ENCODE results near the gene KIF7.
"Not testable (repeated sequence)": the region's sequence is repeated elsewhere in the genome, so short reads cannot be mapped to it uniquely, and the experiment has no call there.

Gene KIF7

DNA sequence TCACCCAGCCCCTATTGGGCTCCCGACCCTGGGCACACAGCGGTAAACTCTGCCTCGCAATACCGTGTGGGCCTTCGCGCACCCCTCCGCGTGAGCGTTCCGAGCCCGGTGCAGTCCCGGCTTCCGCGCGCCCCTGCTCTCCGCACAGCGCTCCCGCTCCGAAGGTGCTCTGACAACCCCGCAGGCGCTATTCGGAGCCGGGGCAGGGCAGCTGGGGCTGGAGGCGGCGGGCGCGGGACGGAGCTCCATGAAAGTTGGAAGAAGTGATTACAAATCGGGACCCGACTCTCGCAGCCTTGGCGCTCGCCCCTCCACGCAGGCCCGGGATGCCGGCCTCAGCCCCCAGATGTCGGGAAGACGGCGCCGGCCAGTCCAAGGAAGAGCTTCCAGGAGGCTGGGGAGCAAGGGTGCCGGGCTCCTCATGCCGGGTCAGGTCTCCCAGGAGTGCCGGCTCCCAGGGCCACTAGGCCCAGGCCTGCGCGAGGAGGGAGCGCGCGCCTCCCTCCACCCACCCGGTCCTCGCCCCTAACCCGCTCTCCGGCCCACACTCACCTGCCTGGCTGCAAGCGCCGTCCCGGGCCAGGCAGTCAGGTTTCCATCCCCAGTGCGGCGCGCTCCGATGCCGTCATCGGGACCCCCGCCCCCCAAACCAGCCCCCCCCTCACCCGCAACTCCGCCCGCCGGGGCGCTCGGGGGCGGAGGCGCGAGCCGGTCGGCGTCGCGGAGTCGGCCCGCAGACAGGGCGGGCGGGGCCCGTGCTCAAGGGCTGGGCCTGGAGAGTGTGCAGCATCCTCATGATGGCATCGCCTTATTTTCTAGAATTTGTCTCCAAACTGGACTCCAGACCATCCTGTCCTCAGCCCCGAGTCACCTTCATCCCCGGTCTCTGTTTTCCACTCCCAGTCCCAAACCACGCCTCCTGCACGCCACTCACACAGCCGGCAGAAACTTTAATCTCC is at the start of gene KIF7:
TSS of gene KIF7 (minus strand) at position 621 of the 959 bp plus-strand sequence. CDS start 2,537 bp downstream, outside the sequence.
- peak in 1 of 2 donors; percentile 43 for DNase-seq

DNA sequence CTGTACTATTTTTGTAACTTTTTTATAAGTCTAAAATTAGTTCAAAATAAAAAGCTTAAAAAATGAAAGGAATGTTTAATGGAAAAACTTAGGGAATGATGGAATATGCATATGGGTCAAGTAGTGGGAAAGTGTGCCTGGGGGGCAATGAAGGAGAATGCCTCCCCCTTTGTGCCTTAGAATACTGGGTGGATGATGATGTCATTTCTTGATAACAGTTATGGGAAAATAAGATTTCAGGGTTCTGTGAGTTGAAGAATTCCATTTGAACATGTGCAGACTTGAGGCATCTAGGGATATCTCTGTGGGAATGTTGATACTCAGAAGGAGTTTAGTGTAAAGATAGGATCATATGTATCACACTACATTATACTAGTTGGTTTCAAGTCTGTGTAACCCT is 49.1 kb upstream of the KIF7 start:
- DNase-seq = no peak

DNA sequence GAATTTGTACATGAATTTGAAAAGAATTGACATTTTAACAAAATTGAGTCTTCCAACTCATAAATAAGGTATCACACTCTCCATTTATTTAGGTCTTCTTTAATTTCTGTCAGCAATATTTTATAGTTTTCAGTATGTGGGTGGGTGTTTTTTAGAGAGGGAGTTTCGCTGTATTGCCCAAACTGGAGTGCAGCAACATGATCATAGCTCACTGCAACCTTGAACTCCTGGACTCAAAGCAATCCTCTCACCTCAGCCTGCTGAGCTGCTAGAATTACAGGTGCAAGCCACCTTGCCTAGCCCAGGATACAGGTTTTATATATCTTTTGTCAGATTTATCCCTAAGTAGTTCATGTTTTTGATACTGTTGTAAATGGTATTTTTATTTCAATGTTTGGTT is 39.9 kb upstream of the KIF7 start:
- no peak for DNase-seq

DNA sequence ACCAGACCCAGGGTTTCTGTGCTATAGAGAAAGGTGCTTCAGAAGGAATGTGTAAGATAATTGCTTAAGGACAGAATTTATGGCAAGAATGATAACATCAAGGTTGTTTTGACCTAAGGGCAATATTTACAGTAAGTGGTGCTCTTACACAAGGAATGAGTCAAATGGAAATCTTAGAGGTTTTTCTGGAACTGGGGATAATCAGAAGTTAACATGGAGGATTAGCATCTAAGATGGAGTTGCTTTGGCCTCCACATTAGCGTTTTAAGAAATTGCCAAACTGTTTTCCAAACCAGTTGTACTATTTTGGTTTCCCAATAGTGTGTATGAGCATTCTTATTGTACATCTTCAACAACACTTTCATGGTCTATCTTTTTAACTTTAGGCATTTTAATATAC is 38.4 kb upstream of the KIF7 start:
- no peak for DNase-seq

GRCh38 chr15:89693091-89693490 is 37.8 kb upstream of the KIF7 start:
- no peak for DNase-seq

- peak; percentile 84 for DNase-seq
Measured at GRCh38 chr15:89690276-89691218, 35.3 kb upstream of the KIF7 start, which contains the start of the genes PEX11A and WDR93. Gene PEX11A, minus strand, starts transcription at chr15:89690754. Its CDS starts 122 bp downstream, at chr15:89690632. Gene WDR93, plus strand, starts transcription at chr15:89690811. Its CDS starts 10,936 bp downstream, at chr15:89701747.

- not testable (repeated sequence) for DNase-seq
Measured at GRCh38 chr15:89689930-89690275, 34.6 kb upstream of the KIF7 start.

- DNase-seq = no peak
Measured at GRCh38 chr15:89686522-89686921, 31.3 kb upstream of the KIF7 start.

DNA sequence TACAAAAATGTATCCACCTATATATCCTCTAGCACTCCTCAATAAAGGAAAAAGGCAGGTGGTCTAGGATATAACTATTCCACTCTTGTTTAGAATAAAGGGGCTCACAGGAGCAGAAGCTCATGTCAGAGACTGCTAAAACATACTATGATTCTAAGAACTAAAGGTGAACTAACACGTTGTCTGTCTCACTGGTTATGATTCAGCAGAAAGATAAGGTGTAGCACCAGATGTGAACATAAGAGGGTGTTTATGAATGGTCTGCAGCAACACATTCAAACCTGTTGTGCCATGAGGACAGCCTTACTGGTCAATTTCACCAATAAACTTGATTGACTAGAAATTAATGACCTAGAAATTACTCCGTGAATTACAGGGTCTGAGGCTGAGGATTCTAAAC is 30.7 kb upstream of the KIF7 start:
- DNase-seq = no peak

DNA sequence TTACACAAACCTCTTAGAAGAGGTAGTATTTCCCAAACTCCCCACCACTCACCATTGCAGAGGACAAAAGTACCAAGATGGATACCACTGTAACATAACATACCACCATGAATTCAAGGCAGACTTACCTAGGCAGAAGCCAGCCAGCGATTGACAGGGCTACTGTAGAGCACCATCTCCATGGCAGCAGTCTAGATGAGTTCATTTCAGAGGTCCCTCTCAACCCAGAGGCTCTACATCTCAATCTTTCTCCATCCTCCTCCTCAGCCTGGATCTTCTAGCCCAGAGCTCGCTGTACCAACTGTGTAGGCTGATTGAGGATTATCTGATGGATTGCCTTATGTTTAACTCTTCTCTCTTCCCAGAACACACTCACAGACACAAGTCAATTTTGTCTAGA is 25.9 kb upstream of the KIF7 start:
- DNase-seq = no peak

DNA sequence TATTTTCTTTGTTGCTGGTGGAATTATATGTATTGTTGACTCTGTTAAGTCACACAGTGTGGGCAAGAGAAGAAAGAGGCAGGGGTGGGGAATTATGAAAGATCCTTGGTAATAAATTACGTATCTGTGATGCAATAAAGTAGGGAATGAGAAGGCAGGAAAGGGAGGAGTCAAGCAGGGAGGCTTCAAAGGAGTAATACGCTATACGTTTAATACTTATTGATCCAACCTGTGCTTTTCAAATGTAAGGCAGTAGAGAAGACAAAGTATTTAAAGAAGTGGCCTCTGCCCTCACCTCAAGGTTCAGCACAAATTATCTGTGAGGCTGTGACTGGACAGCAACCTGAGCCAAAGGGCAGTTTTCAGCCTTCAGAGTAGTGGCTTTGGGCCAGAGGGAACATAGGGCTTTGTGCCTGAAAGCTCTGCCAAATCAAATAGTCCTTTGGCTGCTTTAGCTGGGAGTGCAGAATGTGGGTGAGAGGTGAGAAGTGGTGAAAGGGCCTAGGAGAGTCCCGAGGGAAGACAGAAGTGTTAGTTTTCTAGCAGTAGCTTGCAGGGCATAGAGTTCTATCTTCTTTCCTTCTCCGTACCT is 25.1 kb upstream of the KIF7 start:
- DNase-seq = no peak

GRCh38 chr15:89679212-89679611 is 23.9 kb upstream of the KIF7 start, which contains the start of gene PLIN1:
Gene PLIN1, minus strand, starts transcription at chr15:89679367. Its CDS starts 1,878 bp downstream, at chr15:89677489.
- DNase-seq = no peak

DNA sequence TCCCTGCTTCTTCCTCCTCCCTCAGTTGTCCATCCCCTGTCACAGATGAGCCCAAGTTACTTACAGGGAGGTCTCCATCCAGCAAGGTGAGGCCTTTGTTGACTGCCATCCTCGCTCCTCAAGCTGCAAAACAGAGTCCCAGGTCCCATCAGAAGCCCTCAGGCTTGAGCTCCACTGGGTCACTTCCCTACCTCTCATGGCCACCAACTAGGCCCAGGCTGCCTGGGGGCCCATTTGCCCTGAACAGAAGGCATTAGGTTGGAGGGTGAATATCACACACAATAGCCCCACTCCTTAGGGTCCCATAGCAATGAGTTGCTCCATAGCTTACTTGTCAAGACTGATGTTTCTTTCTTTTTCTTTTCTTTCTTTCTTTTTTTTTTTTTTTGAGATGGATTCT is 22.1 kb upstream of the KIF7 start:
- DNase-seq = no peak

DNA sequence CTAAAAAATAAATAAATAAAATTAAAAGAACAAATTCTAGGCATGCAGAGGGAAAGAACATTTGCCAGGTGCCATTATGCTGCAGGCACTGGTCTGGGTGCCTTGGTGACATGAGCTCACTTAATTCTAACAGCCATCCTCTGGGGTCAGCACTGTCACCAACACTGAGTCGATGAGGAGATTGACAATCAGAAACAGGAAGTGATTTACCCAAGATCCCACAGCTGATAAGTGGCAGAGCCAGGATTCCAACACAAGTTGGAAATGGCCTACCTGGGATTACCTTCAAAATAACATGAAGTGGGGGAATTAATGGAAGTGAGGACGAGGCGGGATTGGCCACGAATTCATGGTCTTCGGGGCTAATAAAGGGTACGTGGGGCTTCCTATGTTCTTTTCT is 20.3 kb upstream of the KIF7 start:
- DNase-seq = no peak

DNA sequence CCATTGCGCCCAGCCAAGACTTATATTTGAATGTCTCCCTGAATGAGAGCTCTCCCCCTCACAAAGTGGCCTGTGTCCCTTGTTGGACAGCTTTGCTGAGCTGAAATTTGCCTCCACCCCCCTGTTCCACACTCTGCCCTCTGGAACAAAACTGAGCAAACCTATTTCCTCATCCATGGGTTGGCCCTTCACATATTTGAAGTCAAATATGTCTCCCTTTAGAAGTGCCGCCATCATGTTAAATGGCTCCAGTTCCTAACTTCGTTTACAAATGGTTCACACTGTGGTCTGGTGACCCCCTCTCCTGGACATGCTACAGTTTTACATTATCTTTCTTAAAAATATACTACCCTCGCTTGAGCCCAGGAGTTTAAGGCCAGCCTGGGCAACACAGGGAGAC is 19.3 kb upstream of the KIF7 start:
- DNase-seq = no peak

GRCh38 chr15:89673165-89673512 is 17.9 kb upstream of the KIF7 start:
- DNase-seq = peak in 1 of 2 donors; percentile 42

DNA sequence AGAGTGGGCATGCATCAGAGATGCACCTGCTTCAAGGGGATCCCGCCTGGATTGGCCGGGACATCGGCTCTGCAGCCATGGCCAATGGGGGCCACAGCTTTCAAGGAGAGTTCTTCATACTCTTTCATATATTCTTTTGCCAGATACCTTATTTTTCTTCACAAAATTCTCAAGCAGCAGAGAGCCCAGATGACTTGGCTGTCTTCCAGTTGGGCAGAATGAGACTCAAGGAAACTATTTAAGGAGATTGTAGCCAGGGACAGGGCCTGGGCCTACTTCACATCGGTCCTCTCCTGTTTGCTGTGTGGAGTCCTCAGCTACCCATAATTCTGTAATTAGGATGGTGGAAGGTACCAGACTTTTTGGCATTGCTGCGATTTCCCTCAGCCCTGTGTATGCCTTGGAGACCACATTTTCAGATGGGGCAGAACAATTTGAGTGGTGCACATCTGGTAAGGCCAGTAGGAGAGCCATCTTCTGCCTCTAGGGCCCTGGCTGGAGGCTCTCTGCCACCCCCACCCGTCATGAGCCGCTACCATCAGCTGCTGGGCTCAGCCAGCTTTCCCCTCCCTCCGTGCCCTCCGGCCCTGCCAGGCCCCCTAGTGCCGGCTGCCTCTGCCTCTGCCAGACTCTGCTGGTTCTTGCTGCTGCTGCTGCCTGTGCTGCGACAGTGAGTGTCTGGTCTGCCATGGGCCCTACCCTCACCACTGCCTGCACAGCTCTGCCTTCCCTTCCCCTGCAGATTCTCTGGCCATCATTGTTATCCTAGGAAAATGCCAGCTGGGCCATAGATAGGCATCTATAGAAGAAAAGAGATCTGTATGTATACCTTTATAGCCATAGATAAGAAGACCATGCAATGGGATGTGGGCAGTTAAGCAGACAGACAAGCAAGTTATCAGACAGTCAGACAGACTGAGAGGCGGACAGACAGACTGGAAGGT is 17.2 kb upstream of the KIF7 start:
- no peak for DNase-seq

DNA sequence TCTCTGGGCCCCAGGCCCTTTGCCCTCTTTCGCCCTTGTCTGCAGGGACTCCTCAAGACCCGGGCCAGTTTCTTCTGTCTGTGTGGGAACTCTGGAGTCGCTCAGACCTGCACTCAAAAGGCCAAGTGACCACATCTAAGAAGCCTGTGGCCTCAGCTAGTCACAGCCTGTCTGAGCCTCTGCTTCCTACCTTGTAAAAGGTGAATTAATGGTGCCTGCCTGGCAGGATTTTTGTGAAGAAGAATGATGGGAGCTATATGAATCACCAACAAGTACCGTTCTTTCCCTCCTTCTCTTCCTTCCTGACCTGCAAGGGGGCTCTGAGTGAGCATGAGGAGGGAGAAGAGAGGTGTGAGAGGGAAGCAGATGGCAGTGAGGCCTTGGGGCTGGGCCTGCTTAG is 16.4 kb upstream of the KIF7 start:
- DNase-seq = no peak

DNA sequence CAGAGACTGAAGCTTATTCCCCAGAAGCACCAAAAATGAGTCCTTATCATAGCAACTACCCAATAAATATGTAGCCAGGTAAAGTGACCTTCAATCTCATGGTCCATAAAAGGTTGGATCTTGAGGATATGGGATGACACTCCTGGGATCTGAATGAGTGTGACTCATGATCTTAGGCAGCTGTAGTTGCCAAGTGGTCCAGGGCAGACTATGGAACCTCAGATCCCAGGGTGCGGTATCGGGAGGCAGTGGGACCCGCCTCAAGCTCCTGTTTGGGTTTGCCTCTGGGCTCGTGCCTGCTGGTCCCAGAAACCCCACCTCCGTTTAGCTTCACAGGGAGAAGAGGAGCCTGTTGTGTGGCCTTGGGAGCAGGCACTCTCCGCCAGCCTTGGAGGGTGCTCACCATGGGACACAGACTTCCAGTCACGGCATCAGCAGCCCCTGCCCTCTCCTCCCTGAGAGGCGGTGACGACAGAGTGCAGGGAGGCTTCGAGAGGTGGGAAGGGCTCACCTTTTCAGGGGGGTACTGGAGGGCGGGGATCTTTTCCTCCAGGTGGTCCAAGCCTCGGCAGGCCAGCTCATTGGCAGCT is 15.8 kb upstream of the KIF7 start:
- no peak for DNase-seq

- DNase-seq = no peak
Measured at GRCh38 chr15:89669941-89670340, 14.7 kb upstream of the KIF7 start.

GRCh38 chr15:89669309-89669865 is 14.1 kb upstream of the KIF7 start:
- DNase-seq = no peak

Data from stimulated activated CD4-positive, alpha-beta T cell treated with anti-CD3 and anti-CD28 coated beads, Interleukin-2, amount 100 ng/mL, for 24 hours (primary cell).